ENCODE data around the gene TMEM60.

Gene TMEM60

GRCh38 chr7:77812290-77812685, 14.1 kb upstream of the TMEM60 start:
- Histone ChIP-seq H3K27me3 (ENCODE audit: insufficient read depth, low read depth) (no peaks in the 10 kb centered on the region), H3K36me3 (ENCODE audit: insufficient read depth) (no peaks in the 10 kb centered on the region), H2AFZ (ENCODE audit: low read depth) (no peak overlapping the region), H3K79me2 (ENCODE audit: insufficient read depth, low read depth) (peaks cover 30% of the 10 kb centered on the region; the same call in 1 of the 2 replicates), H3K27ac (no peak overlapping the region), H3K4me1 (ENCODE audit: low read depth, poor library complexity, severe bottlenecking) (no peaks in the 10 kb centered on the region), H4K20me1 (ENCODE audit: insufficient read depth) (no peaks in the 10 kb centered on the region), H3K9ac (no peak overlapping the region), H3K4me2 (no peak overlapping the region), H3K4me3 (IDR thresholded peaks at IDR 0.05; ENCODE audit: insufficient read depth, low read depth, low read length) (no peak overlapping the region)
- TF ChIP-seq, protein P1, sequence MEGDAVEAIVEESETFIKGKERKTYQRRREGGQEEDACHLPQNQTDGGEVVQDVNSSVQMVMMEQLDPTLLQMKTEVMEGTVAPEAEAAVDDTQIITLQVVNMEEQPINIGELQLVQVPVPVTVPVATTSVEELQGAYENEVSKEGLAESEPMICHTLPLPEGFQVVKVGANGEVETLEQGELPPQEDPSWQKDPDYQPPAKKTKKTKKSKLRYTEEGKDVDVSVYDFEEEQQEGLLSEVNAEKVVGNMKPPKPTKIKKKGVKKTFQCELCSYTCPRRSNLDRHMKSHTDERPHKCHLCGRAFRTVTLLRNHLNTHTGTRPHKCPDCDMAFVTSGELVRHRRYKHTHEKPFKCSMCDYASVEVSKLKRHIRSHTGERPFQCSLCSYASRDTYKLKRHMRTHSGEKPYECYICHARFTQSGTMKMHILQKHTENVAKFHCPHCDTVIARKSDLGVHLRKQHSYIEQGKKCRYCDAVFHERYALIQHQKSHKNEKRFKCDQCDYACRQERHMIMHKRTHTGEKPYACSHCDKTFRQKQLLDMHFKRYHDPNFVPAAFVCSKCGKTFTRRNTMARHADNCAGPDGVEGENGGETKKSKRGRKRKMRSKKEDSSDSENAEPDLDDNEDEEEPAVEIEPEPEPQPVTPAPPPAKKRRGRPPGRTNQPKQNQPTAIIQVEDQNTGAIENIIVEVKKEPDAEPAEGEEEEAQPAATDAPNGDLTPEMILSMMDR (conservative IDR thresholded peaks at IDR 0.05; ENCODE audit: low read depth, low read length) = no peak

GRCh38 chr7:77811516-77812289, 13.5 kb upstream of the TMEM60 start:
- Histone ChIP-seq H3K27ac (no peak overlapping the region), H3K27me3 (ENCODE audit: insufficient read depth, low read depth) (no peaks in the 10 kb centered on the region), H3K79me2 (ENCODE audit: insufficient read depth, low read depth) (peaks cover 30% of the 10 kb centered on the region; the same call in 1 of the 2 replicates), H3K4me2 (no peak overlapping the region), H2AFZ (ENCODE audit: low read depth) (no peak overlapping the region), H3K36me3 (ENCODE audit: insufficient read depth) (no peaks in the 10 kb centered on the region), H3K4me3 (IDR thresholded peaks at IDR 0.05; ENCODE audit: insufficient read depth, low read depth, low read length) (no peak overlapping the region), H3K9ac (no peak overlapping the region), H4K20me1 (ENCODE audit: insufficient read depth) (no peaks in the 10 kb centered on the region), H3K4me1 (ENCODE audit: low read depth, poor library complexity, severe bottlenecking) (no peaks in the 10 kb centered on the region)
- TF ChIP-seq, protein P1 (conservative IDR thresholded peaks at IDR 0.05; ENCODE audit: low read depth, low read length) = no peak

- TF ChIP-seq, protein P1 (conservative IDR thresholded peaks at IDR 0.05; ENCODE audit: low read depth, low read length) = no peak
- H3K4me3 ChIP-seq (IDR thresholded peaks at IDR 0.05; ENCODE audit: insufficient read depth, low read depth, low read length) = no peak overlapping the region
- no peaks in the 10 kb centered on the region for H3K36me3 ChIP-seq (ENCODE audit: insufficient read depth)
- H3K4me2 ChIP-seq = no peak overlapping the region
- peaks cover 55% of the 10 kb centered on the region; the same call in 1 of the 2 replicates for H3K79me2 ChIP-seq (ENCODE audit: insufficient read depth, low read depth)
- no peak overlapping the region for H3K9ac ChIP-seq
- no peak overlapping the region for H2AFZ ChIP-seq (ENCODE audit: low read depth)
- peaks cover 6% of the 10 kb centered on the region for H3K4me1 ChIP-seq (ENCODE audit: low read depth, poor library complexity, severe bottlenecking)
- H4K20me1 ChIP-seq (ENCODE audit: insufficient read depth) = no peaks in the 10 kb centered on the region
- H3K27me3 ChIP-seq (ENCODE audit: insufficient read depth, low read depth) = no peaks in the 10 kb centered on the region
- H3K27ac ChIP-seq = no peak overlapping the region
Observed at GRCh38 chr7:77808517-77808916, 10.3 kb upstream of the TMEM60 start.

GRCh38 chr7:77806425-77806824, 8.2 kb upstream of the TMEM60 start:
- Histone ChIP-seq H3K79me2 (ENCODE audit: insufficient read depth, low read depth) (peaks cover 57% of the 10 kb centered on the region; the same call in 1 of the 2 replicates), H3K36me3 (ENCODE audit: insufficient read depth) (no peaks in the 10 kb centered on the region), H3K4me2 (no peak overlapping the region), H3K4me3 (IDR thresholded peaks at IDR 0.05; ENCODE audit: insufficient read depth, low read depth, low read length) (no peak overlapping the region), H3K27me3 (ENCODE audit: insufficient read depth, low read depth) (no peaks in the 10 kb centered on the region), H3K27ac (no peak overlapping the region), H2AFZ (ENCODE audit: low read depth) (no peak overlapping the region), H4K20me1 (ENCODE audit: insufficient read depth) (no peaks in the 10 kb centered on the region), H3K4me1 (ENCODE audit: low read depth, poor library complexity, severe bottlenecking) (peaks cover 17% of the 10 kb centered on the region), H3K9ac (no peak overlapping the region)
- TF ChIP-seq, protein P1 (conservative IDR thresholded peaks at IDR 0.05; ENCODE audit: low read depth, low read length) = no peak
